ENCODE results near the gene OPCML. TPM values are rescaled to one million over a fixed set of nuclear protein-coding genes. Genes with fewer than 3 reads are reported as not detected.
A peak's percentile ranks its signal among the peaks of the same experiment; 100 is the strongest.

Gene OPCML
- total RNA-seq, 1 donor from 2014 or later: 0.61 TPM

DNA sequence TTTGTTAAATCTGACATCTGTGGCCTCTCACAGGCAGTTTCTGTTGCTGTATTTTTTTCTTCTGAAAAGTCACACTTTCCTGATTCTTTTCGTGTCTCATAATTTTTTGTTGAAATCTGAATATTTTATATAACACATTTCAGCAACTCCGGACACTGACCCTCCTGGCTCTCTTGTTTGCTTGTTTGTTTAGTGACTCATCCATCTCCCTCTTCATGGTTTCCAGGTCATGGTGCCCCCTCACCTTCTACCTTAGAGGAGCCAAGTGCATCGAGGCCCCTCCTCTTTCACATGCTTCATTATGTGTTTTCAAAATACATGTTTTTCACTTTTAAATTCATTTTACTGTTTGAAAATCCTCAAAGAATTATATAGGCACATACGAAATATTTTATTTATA is 562.4 kb downstream of the OPCML start:
- Mint-ChIP-seq H3K9me3 (ENCODE audit: unreplicated experiment) (peaks cover 2% of the 10 kb centered on the region), H3K4me1 (ENCODE audit: low read depth, unreplicated experiment) (no peaks in the 10 kb centered on the region), H3K27me3 (ENCODE audit: unreplicated experiment) (no peaks in the 10 kb centered on the region), H3K36me3 (ENCODE audit: unreplicated experiment) (no peaks in the 10 kb centered on the region), H3K4me3 (ENCODE audit: unreplicated experiment) (no peak overlapping the region), H3K27ac (ENCODE audit: unreplicated experiment) (no peak overlapping the region)
- DNase-seq: no peak
- TF ChIP-seq, protein P1, sequence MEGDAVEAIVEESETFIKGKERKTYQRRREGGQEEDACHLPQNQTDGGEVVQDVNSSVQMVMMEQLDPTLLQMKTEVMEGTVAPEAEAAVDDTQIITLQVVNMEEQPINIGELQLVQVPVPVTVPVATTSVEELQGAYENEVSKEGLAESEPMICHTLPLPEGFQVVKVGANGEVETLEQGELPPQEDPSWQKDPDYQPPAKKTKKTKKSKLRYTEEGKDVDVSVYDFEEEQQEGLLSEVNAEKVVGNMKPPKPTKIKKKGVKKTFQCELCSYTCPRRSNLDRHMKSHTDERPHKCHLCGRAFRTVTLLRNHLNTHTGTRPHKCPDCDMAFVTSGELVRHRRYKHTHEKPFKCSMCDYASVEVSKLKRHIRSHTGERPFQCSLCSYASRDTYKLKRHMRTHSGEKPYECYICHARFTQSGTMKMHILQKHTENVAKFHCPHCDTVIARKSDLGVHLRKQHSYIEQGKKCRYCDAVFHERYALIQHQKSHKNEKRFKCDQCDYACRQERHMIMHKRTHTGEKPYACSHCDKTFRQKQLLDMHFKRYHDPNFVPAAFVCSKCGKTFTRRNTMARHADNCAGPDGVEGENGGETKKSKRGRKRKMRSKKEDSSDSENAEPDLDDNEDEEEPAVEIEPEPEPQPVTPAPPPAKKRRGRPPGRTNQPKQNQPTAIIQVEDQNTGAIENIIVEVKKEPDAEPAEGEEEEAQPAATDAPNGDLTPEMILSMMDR (IDR thresholded peaks at IDR 0.05; ENCODE audit: partially characterized antibody, unreplicated experiment): no peak

DNA sequence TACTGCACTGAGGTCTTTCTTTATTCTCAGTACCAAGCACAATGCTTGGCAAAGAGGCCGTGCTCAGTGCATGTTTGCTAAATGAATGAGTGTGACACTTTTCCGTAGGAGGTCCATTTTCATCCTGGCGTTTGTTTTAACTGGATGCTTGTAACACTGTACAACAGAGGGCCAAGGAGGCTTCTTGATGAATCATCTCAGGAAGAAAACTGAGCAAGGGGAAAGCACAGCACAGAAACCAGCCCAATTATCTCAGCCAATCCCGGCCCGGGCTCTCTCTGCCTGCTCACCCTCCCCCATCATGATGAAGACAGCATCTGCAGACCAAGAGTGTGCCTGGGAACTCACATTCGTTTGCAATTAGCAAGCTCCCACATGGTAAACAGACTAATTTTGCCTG is 570.3 kb downstream of the OPCML start:
- Mint-ChIP-seq H3K36me3 (ENCODE audit: unreplicated experiment) (no peaks in the 10 kb centered on the region), H3K9me3 (ENCODE audit: unreplicated experiment) (peaks cover 2% of the 10 kb centered on the region), H3K27me3 (ENCODE audit: unreplicated experiment) (no peaks in the 10 kb centered on the region), H3K27ac (ENCODE audit: unreplicated experiment) (no peak overlapping the region), H3K4me3 (ENCODE audit: unreplicated experiment) (no peak overlapping the region), H3K4me1 (ENCODE audit: low read depth, unreplicated experiment) (peaks cover 21% of the 10 kb centered on the region)
- TF ChIP-seq, protein P1 (IDR thresholded peaks at IDR 0.05; ENCODE audit: partially characterized antibody, unreplicated experiment): no peak
- DNase-seq: no peak

DNA sequence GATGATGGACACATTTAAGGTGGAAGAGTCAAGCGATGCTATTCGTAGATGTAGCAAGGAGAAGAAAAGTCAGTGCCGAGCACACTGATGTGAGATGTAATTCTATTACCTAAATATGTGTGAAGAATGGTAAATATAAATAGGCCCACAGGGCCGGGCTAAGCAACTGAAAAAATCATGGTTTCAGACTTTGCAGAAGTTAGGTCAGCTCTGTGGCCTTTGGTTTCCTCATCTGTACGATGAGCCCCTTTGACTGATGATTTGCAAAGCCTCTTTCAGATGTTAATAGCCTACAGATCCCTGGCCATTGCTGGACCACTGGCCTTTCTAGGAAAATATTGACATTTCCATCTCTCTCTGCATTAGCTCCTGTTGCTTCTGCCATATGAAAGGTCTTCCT is 570.8 kb downstream of the OPCML start:
- DNase-seq: no peak
- TF ChIP-seq, protein P1 (IDR thresholded peaks at IDR 0.05; ENCODE audit: partially characterized antibody, unreplicated experiment): no peak
- H3K27ac Mint-ChIP-seq (ENCODE audit: unreplicated experiment): no peak overlapping the region
- no peaks in the 10 kb centered on the region for H3K27me3 Mint-ChIP-seq (ENCODE audit: unreplicated experiment)
- no peaks in the 10 kb centered on the region for H3K36me3 Mint-ChIP-seq (ENCODE audit: unreplicated experiment)
- H3K4me3 Mint-ChIP-seq (ENCODE audit: unreplicated experiment): no peak overlapping the region
- H3K4me1 Mint-ChIP-seq (ENCODE audit: low read depth, unreplicated experiment): peaks cover 21% of the 10 kb centered on the region
- H3K9me3 Mint-ChIP-seq (ENCODE audit: unreplicated experiment): peaks cover 2% of the 10 kb centered on the region

DNA sequence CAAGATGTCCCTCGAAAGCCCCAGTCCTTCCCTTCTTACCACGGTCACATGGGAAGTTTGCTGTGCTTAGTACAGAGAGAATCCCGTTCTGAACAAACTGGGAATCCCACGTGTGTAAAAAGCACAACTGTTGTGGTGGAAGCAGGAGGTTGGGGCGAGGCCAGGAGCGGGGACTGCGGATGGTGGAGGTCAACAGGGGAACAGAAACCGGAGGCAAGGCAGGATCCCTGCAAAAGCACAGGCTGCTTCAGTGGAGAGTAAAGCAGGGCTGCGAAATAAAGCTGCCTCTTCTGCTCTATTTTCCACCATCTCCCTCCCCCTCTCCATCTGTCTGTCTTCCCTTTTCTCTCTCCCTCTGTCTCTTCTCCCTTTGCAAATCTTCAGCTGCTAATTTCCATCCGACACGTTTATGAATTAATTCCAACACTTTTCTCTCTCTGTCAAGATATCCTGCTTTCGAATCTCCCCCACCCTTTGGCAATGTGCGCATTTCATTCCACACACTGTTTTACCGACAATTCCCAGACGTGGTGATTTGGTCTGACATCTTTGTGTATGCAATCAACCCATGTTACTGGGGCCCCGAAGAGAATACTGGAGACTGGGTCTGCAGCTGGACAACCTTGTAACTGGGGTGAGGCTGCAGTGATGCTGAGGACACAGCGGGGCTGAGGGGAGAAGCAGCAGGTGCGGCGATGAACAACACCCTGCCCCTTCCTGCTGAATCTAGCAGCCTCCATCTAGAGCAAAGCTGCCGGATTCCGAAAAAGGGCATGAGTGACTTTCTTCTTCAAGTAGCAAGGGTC is 571.8 kb downstream of the OPCML start:
- Mint-ChIP-seq H3K27ac (ENCODE audit: unreplicated experiment) (peak overlapping the region; percentile 50), H3K4me3 (ENCODE audit: unreplicated experiment) (peak overlapping the region; percentile 2), H3K27me3 (ENCODE audit: unreplicated experiment) (no peaks in the 10 kb centered on the region), H3K36me3 (ENCODE audit: unreplicated experiment) (no peaks in the 10 kb centered on the region), H3K9me3 (ENCODE audit: unreplicated experiment) (peaks cover 2% of the 10 kb centered on the region), H3K4me1 (ENCODE audit: low read depth, unreplicated experiment) (peaks cover 21% of the 10 kb centered on the region)
- TF ChIP-seq, protein P1 (IDR thresholded peaks at IDR 0.05; ENCODE audit: partially characterized antibody, unreplicated experiment): no peak
- DNase-seq: no peak

DNA sequence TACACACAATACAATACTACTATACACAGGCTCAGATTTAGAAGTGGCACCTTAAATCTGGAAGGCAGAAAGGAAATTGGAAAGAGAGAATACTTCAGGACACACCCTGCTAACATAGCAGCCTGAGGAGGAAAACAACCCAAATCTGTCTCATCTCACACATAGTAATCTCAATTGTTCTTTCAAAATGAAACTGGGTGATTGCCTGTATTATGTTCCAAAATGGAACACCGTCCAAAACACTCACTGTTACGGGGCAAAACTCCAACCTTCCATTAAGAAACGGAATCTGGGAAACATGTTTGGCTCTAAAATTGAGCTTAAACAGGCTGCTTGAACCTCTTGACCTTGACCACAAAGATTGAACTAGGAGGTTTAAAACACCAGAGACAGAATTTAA is 572.6 kb downstream of the OPCML start:
- no peak overlapping the region for H3K4me3 Mint-ChIP-seq (ENCODE audit: unreplicated experiment)
- DNase-seq: no peak

More for the DNA sequence above, 572.6 kb downstream of the OPCML start:
- Mint-ChIP-seq H3K27me3 (ENCODE audit: unreplicated experiment) (no peaks in the 10 kb centered on the region), H3K36me3 (ENCODE audit: unreplicated experiment) (no peaks in the 10 kb centered on the region), H3K27ac (ENCODE audit: unreplicated experiment) (no peak overlapping the region), H3K4me1 (ENCODE audit: low read depth, unreplicated experiment) (peaks cover 21% of the 10 kb centered on the region), H3K9me3 (ENCODE audit: unreplicated experiment) (no peaks in the 10 kb centered on the region)
- TF ChIP-seq, protein P1 (IDR thresholded peaks at IDR 0.05; ENCODE audit: partially characterized antibody, unreplicated experiment): no peak
